ENCODE measurements around the gene DNAJC17. TPM values are rescaled to one million over a fixed set of nuclear protein-coding genes. Genes with fewer than 3 reads are reported as not detected.

The DNAJC17 gene
- total and polyA plus RNA-seq, 2 of the 13 experiments (the other 11 are each of a cell fraction or from before 2014, with no cell fraction given): 22.2 to 26.5 TPM

DNA sequence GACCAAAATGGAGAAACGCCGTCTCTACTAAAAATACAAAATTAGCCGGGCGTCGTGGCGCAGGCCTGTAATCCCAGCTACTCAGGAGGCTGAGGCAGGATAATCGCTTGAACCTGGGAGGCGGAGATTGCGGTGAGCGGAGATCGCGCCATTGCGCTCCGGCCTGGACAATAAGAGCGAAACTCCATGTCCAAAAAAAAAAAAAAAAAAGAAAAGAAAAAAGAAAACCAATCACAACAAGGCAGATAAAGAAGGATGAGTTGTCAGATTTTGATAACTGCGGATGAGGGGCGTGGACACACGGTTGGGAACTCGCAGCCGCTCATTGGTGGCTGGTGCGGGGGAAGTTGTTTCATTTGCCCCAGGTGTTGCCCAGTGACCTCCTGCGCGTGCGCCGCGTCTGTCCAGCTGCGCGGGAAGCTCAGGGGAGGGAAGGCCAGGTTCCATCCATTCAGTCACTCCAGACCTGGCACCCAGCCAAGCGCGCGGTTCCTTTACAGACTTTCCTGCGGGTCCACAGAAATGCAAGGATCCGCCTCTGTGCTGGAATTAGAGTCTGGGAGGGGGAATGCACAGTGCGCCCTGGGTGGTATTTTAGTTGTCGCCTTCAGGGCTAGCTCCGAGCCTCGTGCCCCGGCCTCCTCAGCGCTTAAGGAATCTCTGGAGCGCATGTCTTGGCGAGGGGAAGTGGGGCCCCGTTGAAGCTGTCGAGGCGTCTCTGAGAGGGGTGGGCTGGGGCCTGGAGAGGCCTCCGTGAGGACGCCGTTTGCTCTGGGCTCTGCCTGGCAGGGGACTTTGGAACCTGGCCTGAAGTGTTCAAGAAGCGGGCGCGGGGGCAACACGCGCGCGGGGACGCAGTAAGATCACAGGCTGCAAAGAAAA, 44.1 kb downstream of the DNAJC17 start (continued):
- TF ChIP-seq ZNF33B (CRISPR knock-in tag; IDR thresholded peaks at IDR 0.05) (no peak), ZNF569 (CRISPR knock-in tag; IDR thresholded peaks at IDR 0.05; ENCODE audit: borderline replicate concordance) (no peak), ARNT (IDR thresholded peaks at IDR 0.05) (no peak), BHLHE40 (IDR thresholded peaks at IDR 0.05; ENCODE audit: low read length) (no peak), MYC (CRISPR knock-in tag; IDR thresholded peaks at IDR 0.05; ENCODE audit: borderline replicate concordance) (no peak; the same call in none of the 2 replicates), HIVEP1 (CRISPR knock-in tag; IDR thresholded peaks at IDR 0.05) (peak; percentile 49), ZNF839 (CRISPR knock-in tag; IDR thresholded peaks at IDR 0.05; ENCODE audit: borderline replicate concordance) (no peak; the same call in 1 of the 2 replicates), JUN (CRISPR knock-in tag; IDR thresholded peaks at IDR 0.05) (no peak), SPEN (CRISPR knock-in tag; IDR thresholded peaks at IDR 0.05; ENCODE audit: low read depth) (peak; percentile 86), ZNF644 (CRISPR knock-in tag; IDR thresholded peaks at IDR 0.05; ENCODE audit: low read depth) (no peak), ZNF230 (CRISPR knock-in tag; IDR thresholded peaks at IDR 0.05) (no peak; the same call in 1 of the 2 replicates), MZF1 (CRISPR knock-in tag; IDR thresholded peaks at IDR 0.05; ENCODE audit: borderline replicate concordance) (0 out of 2 replicates have a peak, but pooled peaks have one; percentile 21), HMG20A (CRISPR knock-in tag; IDR thresholded peaks at IDR 0.05; ENCODE audit: borderline replicate concordance) (no peak), ZBTB38 (CRISPR knock-in tag; IDR thresholded peaks at IDR 0.05) (no peak), ZMYM3 (CRISPR knock-in tag; IDR thresholded peaks at IDR 0.05) (no peak; the same call in 1 of the 2 replicates), REL (CRISPR knock-in tag; conservative IDR thresholded peaks at IDR 0.05) (no peak)
- TF ChIP-seq, protein P1, sequence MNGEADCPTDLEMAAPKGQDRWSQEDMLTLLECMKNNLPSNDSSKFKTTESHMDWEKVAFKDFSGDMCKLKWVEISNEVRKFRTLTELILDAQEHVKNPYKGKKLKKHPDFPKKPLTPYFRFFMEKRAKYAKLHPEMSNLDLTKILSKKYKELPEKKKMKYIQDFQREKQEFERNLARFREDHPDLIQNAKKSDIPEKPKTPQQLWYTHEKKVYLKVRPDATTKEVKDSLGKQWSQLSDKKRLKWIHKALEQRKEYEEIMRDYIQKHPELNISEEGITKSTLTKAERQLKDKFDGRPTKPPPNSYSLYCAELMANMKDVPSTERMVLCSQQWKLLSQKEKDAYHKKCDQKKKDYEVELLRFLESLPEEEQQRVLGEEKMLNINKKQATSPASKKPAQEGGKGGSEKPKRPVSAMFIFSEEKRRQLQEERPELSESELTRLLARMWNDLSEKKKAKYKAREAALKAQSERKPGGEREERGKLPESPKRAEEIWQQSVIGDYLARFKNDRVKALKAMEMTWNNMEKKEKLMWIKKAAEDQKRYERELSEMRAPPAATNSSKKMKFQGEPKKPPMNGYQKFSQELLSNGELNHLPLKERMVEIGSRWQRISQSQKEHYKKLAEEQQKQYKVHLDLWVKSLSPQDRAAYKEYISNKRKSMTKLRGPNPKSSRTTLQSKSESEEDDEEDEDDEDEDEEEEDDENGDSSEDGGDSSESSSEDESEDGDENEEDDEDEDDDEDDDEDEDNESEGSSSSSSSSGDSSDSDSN (CRISPR knock-in tag; IDR thresholded peaks at IDR 0.05): no peak
- TF ChIP-seq, protein P2, sequence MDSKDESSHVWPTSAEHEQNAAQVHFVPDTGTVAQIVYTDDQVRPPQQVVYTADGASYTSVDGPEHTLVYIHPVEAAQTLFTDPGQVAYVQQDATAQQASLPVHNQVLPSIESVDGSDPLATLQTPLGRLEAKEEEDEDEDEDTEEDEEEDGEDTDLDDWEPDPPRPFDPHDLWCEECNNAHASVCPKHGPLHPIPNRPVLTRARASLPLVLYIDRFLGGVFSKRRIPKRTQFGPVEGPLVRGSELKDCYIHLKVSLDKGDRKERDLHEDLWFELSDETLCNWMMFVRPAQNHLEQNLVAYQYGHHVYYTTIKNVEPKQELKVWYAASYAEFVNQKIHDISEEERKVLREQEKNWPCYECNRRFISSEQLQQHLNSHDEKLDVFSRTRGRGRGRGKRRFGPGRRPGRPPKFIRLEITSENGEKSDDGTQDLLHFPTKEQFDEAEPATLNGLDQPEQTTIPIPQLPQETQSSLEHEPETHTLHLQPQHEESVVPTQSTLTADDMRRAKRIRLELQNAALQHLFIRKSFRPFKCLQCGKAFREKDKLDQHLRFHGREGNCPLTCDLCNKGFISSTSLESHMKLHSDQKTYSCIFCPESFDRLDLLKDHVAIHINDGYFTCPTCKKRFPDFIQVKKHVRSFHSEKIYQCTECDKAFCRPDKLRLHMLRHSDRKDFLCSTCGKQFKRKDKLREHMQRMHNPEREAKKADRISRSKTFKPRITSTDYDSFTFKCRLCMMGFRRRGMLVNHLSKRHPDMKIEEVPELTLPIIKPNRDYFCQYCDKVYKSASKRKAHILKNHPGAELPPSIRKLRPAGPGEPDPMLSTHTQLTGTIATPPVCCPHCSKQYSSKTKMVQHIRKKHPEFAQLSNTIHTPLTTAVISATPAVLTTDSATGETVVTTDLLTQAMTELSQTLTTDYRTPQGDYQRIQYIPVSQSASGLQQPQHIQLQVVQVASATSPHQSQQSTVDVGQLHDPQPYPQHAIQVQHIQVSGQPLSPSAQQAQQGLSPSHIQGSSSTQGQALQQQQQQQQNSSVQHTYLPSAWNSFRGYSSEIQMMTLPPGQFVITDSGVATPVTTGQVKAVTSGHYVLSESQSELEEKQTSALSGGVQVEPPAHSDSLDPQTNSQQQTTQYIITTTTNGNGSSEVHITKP (CRISPR knock-in tag; IDR thresholded peaks at IDR 0.05; ENCODE audit: low read depth): no peak
- TF ChIP-seq, protein P3, sequence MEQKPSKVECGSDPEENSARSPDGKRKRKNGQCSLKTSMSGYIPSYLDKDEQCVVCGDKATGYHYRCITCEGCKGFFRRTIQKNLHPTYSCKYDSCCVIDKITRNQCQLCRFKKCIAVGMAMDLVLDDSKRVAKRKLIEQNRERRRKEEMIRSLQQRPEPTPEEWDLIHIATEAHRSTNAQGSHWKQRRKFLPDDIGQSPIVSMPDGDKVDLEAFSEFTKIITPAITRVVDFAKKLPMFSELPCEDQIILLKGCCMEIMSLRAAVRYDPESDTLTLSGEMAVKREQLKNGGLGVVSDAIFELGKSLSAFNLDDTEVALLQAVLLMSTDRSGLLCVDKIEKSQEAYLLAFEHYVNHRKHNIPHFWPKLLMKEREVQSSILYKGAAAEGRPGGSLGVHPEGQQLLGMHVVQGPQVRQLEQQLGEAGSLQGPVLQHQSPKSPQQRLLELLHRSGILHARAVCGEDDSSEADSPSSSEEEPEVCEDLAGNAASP (CRISPR knock-in tag; IDR thresholded peaks at IDR 0.05; ENCODE audit: borderline replicate concordance): no peak
- TF ChIP-seq, protein P4, sequence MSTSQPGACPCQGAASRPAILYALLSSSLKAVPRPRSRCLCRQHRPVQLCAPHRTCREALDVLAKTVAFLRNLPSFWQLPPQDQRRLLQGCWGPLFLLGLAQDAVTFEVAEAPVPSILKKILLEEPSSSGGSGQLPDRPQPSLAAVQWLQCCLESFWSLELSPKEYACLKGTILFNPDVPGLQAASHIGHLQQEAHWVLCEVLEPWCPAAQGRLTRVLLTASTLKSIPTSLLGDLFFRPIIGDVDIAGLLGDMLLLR (CRISPR knock-in tag; IDR thresholded peaks at IDR 0.05): peak; percentile 76

Measured in HepG2 (cell line).